Mesendoderm (in vitro differentiated cells): ENCODE measurements around the gene CPHXL2.

Source experiments
- DNase-seq: peaks from one replicate; pipeline ENCODE4 v3.0.0; 2013
- H2AK5ac ChIP-seq: 2 replicates; pipeline ENCODE4 v1.6.1; 2013; ENCODE audit warnings: low read length, inconsistent platforms
- H2BK120ac ChIP-seq: 2 replicates; pipeline ENCODE4 v1.6.1; 2013; ENCODE audit warnings: low read depth, mild to moderate bottlenecking, low read length, moderate library complexity, mixed read lengths
- H2BK15ac ChIP-seq: replicated peaks from 2 replicates; pipeline ENCODE4 v1.6.1; 2013; ENCODE audit warnings: low read depth, mild to moderate bottlenecking, moderate library complexity
- H2BK5ac ChIP-seq: 2 replicates; pipeline ENCODE4 v1.6.1; 2013; ENCODE audit warnings: low read length, inconsistent platforms
- H3K18ac ChIP-seq: 2 replicates; pipeline ENCODE4 v1.6.1; 2013; ENCODE audit warnings: mild to moderate bottlenecking, low read length, mixed read lengths
- H3K23ac ChIP-seq: one replicate; pipeline ENCODE4 v1.6.1; 2013; ENCODE audit warnings: low read length
- H3K27ac ChIP-seq: 2 replicates; pipeline ENCODE4 v1.5.1; 2013; ENCODE audit warnings: low read depth, mild to moderate bottlenecking, inconsistent platforms, low read length, moderate library complexity
- H3K27me3 ChIP-seq: 2 replicates; pipeline ENCODE4 v1.6.1; 2013; ENCODE audit warnings: low read length, control low read depth, mild to moderate bottlenecking, inconsistent platforms; ENCODE audit not compliant: insufficient read depth, poor library complexity
- H3K36me3 ChIP-seq: 2 replicates; pipeline ENCODE4 v1.6.1; 2013; ENCODE audit warnings: low read length, inconsistent platforms; ENCODE audit not compliant: control insufficient read depth, insufficient read depth
- H3K4ac ChIP-seq: one replicate; pipeline ENCODE4 v1.6.1; 2013; ENCODE audit warnings: low read depth, mild to moderate bottlenecking, low read length, moderate library complexity
- H3K4me1 ChIP-seq: 2 replicates; pipeline ENCODE4 v1.6.1; 2013; ENCODE audit warnings: low read depth, low read length, inconsistent platforms; ENCODE audit not compliant: control insufficient read depth
- H3K4me2 ChIP-seq: 2 replicates; pipeline ENCODE4 v1.6.1; 2013; ENCODE audit warnings: low read length
- H3K4me3 ChIP-seq: 2 replicates; pipeline ENCODE4 v1.5.1; 2013; ENCODE audit warnings: mild to moderate bottlenecking, low read length
- H3K56ac ChIP-seq: one replicate; pipeline ENCODE4 v1.6.1; 2013; ENCODE audit warnings: low read length
- H3K79me1 ChIP-seq: 2 replicates; pipeline ENCODE4 v1.6.1; 2013; ENCODE audit warnings: low read length, inconsistent platforms
- H3K79me2 ChIP-seq: 2 replicates; pipeline ENCODE4 v1.6.1; 2013; ENCODE audit warnings: mild to moderate bottlenecking, low read length; ENCODE audit not compliant: control insufficient read depth, insufficient read depth
- H3K9ac ChIP-seq: 2 replicates; pipeline ENCODE4 v1.6.1; 2013; ENCODE audit warnings: low read length, inconsistent platforms
- H4K5ac ChIP-seq: one replicate; pipeline ENCODE4 v1.6.1; 2013; ENCODE audit warnings: low read length
- H4K8ac ChIP-seq: one replicate; pipeline ENCODE4 v1.6.1; 2013; ENCODE audit warnings: low read depth, mild to moderate bottlenecking, control low read depth, low read length, moderate library complexity
- WGBS: extraction: QIAGEN DNeasy Blood & Tissue Kit; methylation state at CpG from one replicate; pipeline ENCODE4 v1.1.7; 2013; ENCODE audit warnings: low lambda C conversion rate, missing lambda C conversion rate; ENCODE audit not compliant: insufficient coverage; ENCODE audit errors: extremely low coverage; 5-methylcytosine and 5-hydroxymethylcytosine counted together

CPHXL2 gene

GRCh38 chr16:75679366-75679765 is 2.6 kb upstream of the CPHXL2 start:
- Histone ChIP-seq H3K4me1 (no peaks in the 10 kb centered on the region), H3K4me2 (no peak overlapping the region), H3K27me3 (no peaks in the 10 kb centered on the region), H2BK120ac (no peak overlapping the region), H3K4ac (no peak overlapping the region), H4K5ac (no peak overlapping the region), H2BK5ac (no peak overlapping the region), H3K4me3 (no peak overlapping the region), H3K36me3 (no peaks in the 10 kb centered on the region), H3K23ac (no peak overlapping the region), H3K56ac (no peak overlapping the region), H4K8ac (no peak overlapping the region), H3K79me2 (no peaks in the 10 kb centered on the region), H3K27ac (no peak overlapping the region), H3K18ac (no peak overlapping the region), H3K79me1 (no peaks in the 10 kb centered on the region), H2BK15ac (no peak overlapping the region), H2AK5ac (no peak overlapping the region), H3K9ac (no peak overlapping the region)
- DNase-seq: no peak
- WGBS: no CpG with 5 or more reads among the region's 5 CpGs

GRCh38 chr16:75667503-75667902 is 9.3 kb downstream of the CPHXL2 start:
- Histone ChIP-seq H3K23ac (no peak overlapping the region), H3K27me3 (no peaks in the 10 kb centered on the region), H3K56ac (no peak overlapping the region), H2BK120ac (no peak overlapping the region), H3K4me2 (no peak overlapping the region), H3K18ac (no peak overlapping the region), H2BK15ac (no peak overlapping the region), H4K8ac (no peak overlapping the region), H2AK5ac (no peak overlapping the region), H3K4me1 (no peaks in the 10 kb centered on the region), H2BK5ac (no peak overlapping the region), H3K79me1 (no peaks in the 10 kb centered on the region), H3K36me3 (no peaks in the 10 kb centered on the region), H3K79me2 (no peaks in the 10 kb centered on the region), H3K4me3 (no peak overlapping the region), H3K4ac (no peak overlapping the region), H3K9ac (no peak overlapping the region), H3K27ac (no peak overlapping the region), H4K5ac (no peak overlapping the region)
- no peak for DNase-seq

GRCh38 chr16:75660726-75661302 is 16.0 kb downstream of the CPHXL2 start:
- no peak overlapping the region for H3K4me2 ChIP-seq
- H4K8ac ChIP-seq: no peak overlapping the region
- DNase-seq: no peak
- H3K79me2 ChIP-seq: no peaks in the 10 kb centered on the region
- H2BK120ac ChIP-seq: no peak overlapping the region
- no peak overlapping the region for H3K4me3 ChIP-seq
- no peak overlapping the region for H4K5ac ChIP-seq
- H3K4ac ChIP-seq: no peak overlapping the region
- H3K56ac ChIP-seq: no peak overlapping the region
- no peaks in the 10 kb centered on the region for H3K4me1 ChIP-seq
- H3K18ac ChIP-seq: no peak overlapping the region
- no CpG with 5 or more reads among the region's 4 CpGs for WGBS
- H3K79me1 ChIP-seq: peaks cover 1% of the 10 kb centered on the region
- no peak overlapping the region for H2BK15ac ChIP-seq
- no peak overlapping the region for H3K9ac ChIP-seq
- no peak overlapping the region for H3K27ac ChIP-seq
- no peak overlapping the region for H2BK5ac ChIP-seq
- H3K27me3 ChIP-seq: no peaks in the 10 kb centered on the region
- no peaks in the 10 kb centered on the region for H3K36me3 ChIP-seq
- no peak overlapping the region for H3K23ac ChIP-seq
- no peak overlapping the region for H2AK5ac ChIP-seq

- WGBS: no CpG with 5 or more reads among the region's 6 CpGs
- Histone ChIP-seq H2AK5ac (no peak overlapping the region), H2BK120ac (no peak overlapping the region), H4K5ac (no peak overlapping the region), H4K8ac (no peak overlapping the region), H3K79me2 (no peaks in the 10 kb centered on the region), H3K56ac (no peak overlapping the region), H3K9ac (no peak overlapping the region), H3K4me2 (no peak overlapping the region), H3K4me1 (no peaks in the 10 kb centered on the region), H3K4me3 (no peak overlapping the region), H2BK15ac (no peak overlapping the region), H3K4ac (no peak overlapping the region), H3K23ac (no peak overlapping the region), H3K79me1 (peaks cover 2% of the 10 kb centered on the region), H2BK5ac (no peak overlapping the region), H3K36me3 (no peaks in the 10 kb centered on the region), H3K27me3 (no peaks in the 10 kb centered on the region), H3K27ac (no peak overlapping the region), H3K18ac (no peak overlapping the region)
- DNase-seq: no peak
Measured at GRCh38 chr16:75660321-75660720, 16.5 kb downstream of the CPHXL2 start.

DNA sequence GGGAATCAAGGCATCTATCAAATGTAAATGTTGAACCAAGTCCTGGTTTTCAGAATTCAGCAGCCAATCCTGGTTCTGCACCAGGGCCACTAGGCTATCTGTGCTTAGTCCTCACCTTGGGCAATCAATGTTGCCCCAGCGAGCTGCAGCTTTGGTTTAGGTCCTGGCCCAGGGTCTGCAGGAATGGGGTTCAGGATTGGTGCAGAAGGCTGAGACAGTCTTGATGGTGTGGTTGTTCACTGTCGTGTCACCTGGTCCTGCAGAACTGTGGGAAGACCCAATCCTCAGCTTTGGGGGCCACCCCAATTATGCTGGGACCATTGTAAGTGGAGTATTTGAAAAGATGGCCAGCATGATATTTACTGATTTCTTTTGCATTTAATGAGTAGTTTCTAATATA is 18.6 kb downstream of the CPHXL2 start:
- Histone ChIP-seq H3K27ac (no peak overlapping the region), H3K36me3 (no peaks in the 10 kb centered on the region)

GRCh38 chr16:75653922-75654321 is 22.9 kb downstream of the CPHXL2 start:
- H2AK5ac ChIP-seq: no peak overlapping the region
- peaks cover 3% of the 10 kb centered on the region for H3K79me1 ChIP-seq
- H3K27me3 ChIP-seq: no peaks in the 10 kb centered on the region
- H3K9ac ChIP-seq: no peak overlapping the region
- no peak overlapping the region for H2BK5ac ChIP-seq
- H3K36me3 ChIP-seq: no peaks in the 10 kb centered on the region
- H3K23ac ChIP-seq: no peak overlapping the region
- no peak overlapping the region for H4K8ac ChIP-seq
- H3K79me2 ChIP-seq: peaks cover 24% of the 10 kb centered on the region
- H3K4me1 ChIP-seq: peaks cover 3% of the 10 kb centered on the region
- H3K56ac ChIP-seq: no peak overlapping the region
- H2BK15ac ChIP-seq: no peak overlapping the region
- no peak overlapping the region for H3K4me3 ChIP-seq
- H3K4me2 ChIP-seq: no peak overlapping the region
- H3K18ac ChIP-seq: no peak overlapping the region
- WGBS: no CpG with 5 or more reads among the region's 1 CpG
- no peak overlapping the region for H3K27ac ChIP-seq
- H3K4ac ChIP-seq: no peak overlapping the region
- H4K5ac ChIP-seq: no peak overlapping the region
- DNase-seq: no peak
- no peak overlapping the region for H2BK120ac ChIP-seq

More for the DNA sequence above, 18.6 kb downstream of the CPHXL2 start:
- Histone ChIP-seq H3K56ac (no peak overlapping the region), H3K4me2 (no peak overlapping the region), H4K5ac (no peak overlapping the region), H3K23ac (no peak overlapping the region), H3K4me3 (no peak overlapping the region), H3K4me1 (no peaks in the 10 kb centered on the region), H2BK5ac (no peak overlapping the region), H3K18ac (no peak overlapping the region), H3K27me3 (no peaks in the 10 kb centered on the region), H2BK15ac (no peak overlapping the region), H2BK120ac (no peak overlapping the region), H3K79me1 (peaks cover 2% of the 10 kb centered on the region), H3K4ac (no peak overlapping the region), H3K79me2 (no peaks in the 10 kb centered on the region), H2AK5ac (no peak overlapping the region), H3K9ac (no peak overlapping the region), H4K8ac (no peak overlapping the region)
- WGBS: no CpG with 5 or more reads among the region's 2 CpGs
- no peak for DNase-seq
